ENCODE data around the gene PPIP5K2. TPM values are rescaled to one million over a fixed set of nuclear protein-coding genes. Genes with fewer than 3 reads are reported as not detected.

PPIP5K2 gene
- total RNA-seq, 6 donors from 2014 or later, result 10.9 to 48.5 (median 34.7) TPM

- DNase-seq (no peak), ATAC-seq (ENCODE audit: low FRiP score in 2 of 2) (no peak)
- Histone ChIP-seq H3K9me3 (no peaks in the 10 kb centered on the region), H3K36me3 (peaks cover 0 to 6% (median 0%) of the 10 kb centered on the region in 4 donors), H3K27ac (no peak overlapping the region), H3K4me1 (peaks cover 0 to 5% (median 0%) of the 10 kb centered on the region in 4 donors), H3K27me3 (no peaks in the 10 kb centered on the region), H3K4me3 (no peak overlapping the region)
- WGBS, 2 donors, result 94 to 95% methylated on average over 2 of the region's 2 CpGs
- TF ChIP-seq CTCF (IDR thresholded peaks at IDR 0.05) (no peak), POLR2AphosphoS5 (IDR thresholded peaks at IDR 0.05) (no peak), POLR2A (IDR thresholded peaks at IDR 0.05) (no peak), EP300 (IDR thresholded peaks at IDR 0.05) (no peak)
Measured at GRCh38 chr5:103127292-103127817, 7.3 kb downstream of the PPIP5K2 start.

GRCh38 chr5:103128202-103128601, 8.1 kb downstream of the PPIP5K2 start:
- peaks cover 0 to 6% (median 0%) of the 10 kb centered on the region in 4 donors for H3K36me3 ChIP-seq

DNA sequence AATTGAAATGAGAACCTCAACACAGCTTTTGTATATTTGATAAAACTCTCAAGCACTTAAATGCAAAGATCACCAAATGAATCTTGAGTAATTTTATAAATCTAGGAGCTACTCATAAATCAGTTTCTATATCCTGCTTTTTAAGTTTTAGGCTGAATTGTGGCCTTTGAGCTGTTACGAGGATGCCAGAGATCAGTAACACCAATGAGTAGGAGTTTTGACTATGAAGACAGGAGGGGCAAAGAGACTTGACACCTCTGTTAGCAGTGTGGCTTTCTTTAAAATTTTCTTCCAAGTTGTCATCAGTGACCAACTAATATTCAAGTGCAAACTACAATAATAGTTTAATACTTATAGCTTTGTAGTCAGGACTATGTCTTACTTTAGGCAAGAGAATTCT, 12.6 kb downstream of the PPIP5K2 start:
- H3K27me3 ChIP-seq, result no peaks in the 10 kb centered on the region
- no peak for ATAC-seq (ENCODE audit: low FRiP score in 2 of 2)
- no peaks in the 10 kb centered on the region for H3K4me1 ChIP-seq
- WGBS, 2 donors, result 90 to 95% methylated on average over 1 of the region's 1 CpG
- no peak overlapping the region for H3K27ac ChIP-seq
- TF ChIP-seq POLR2A (IDR thresholded peaks at IDR 0.05) (no peak), POLR2AphosphoS5 (IDR thresholded peaks at IDR 0.05) (no peak), CTCF (IDR thresholded peaks at IDR 0.05) (no peak)
- peaks cover 0 to 16% (median 0%) of the 10 kb centered on the region in 4 donors for H3K36me3 ChIP-seq
- H3K9me3 ChIP-seq, result no peaks in the 10 kb centered on the region
- no peak overlapping the region for H3K4me3 ChIP-seq
- no peak for DNase-seq

More at GRCh38 chr5:103128202-103128601, 8.1 kb downstream of the PPIP5K2 start:
- no peak for ATAC-seq (ENCODE audit: low FRiP score in 2 of 2)
- DNase-seq, result no peak
- TF ChIP-seq CTCF (IDR thresholded peaks at IDR 0.05), result no peak
- TF ChIP-seq POLR2AphosphoS5 (IDR thresholded peaks at IDR 0.05), result no peak
- TF ChIP-seq POLR2A (IDR thresholded peaks at IDR 0.05), result no peak
- no peak for TF ChIP-seq EP300 (IDR thresholded peaks at IDR 0.05)
- Histone ChIP-seq H3K4me1 (no peaks in the 10 kb centered on the region), H3K27ac (no peak overlapping the region), H3K27me3 (no peaks in the 10 kb centered on the region), H3K4me3 (no peak overlapping the region), H3K9me3 (no peaks in the 10 kb centered on the region)

GRCh38 chr5:103133231-103133630, 13.1 kb downstream of the PPIP5K2 start:
- Histone ChIP-seq H3K4me1 (no peaks in the 10 kb centered on the region), H3K27ac (no peak overlapping the region), H3K4me3 (no peak overlapping the region), H3K36me3 (peaks cover 0 to 21% (median 0%) of the 10 kb centered on the region in 4 donors), H3K27me3 (no peaks in the 10 kb centered on the region), H3K9me3 (no peaks in the 10 kb centered on the region)
- DNase-seq (no peak), ATAC-seq (ENCODE audit: low FRiP score in 2 of 2) (no peak)
- WGBS, 2 donors, result 48 to 58% methylated on average over 2 of the region's 2 CpGs
- TF ChIP-seq POLR2AphosphoS5 (IDR thresholded peaks at IDR 0.05), result no peak
- no peak for TF ChIP-seq EP300 (IDR thresholded peaks at IDR 0.05)
- TF ChIP-seq CTCF (IDR thresholded peaks at IDR 0.05), result no peak
- no peak for TF ChIP-seq POLR2A (IDR thresholded peaks at IDR 0.05)

DNA sequence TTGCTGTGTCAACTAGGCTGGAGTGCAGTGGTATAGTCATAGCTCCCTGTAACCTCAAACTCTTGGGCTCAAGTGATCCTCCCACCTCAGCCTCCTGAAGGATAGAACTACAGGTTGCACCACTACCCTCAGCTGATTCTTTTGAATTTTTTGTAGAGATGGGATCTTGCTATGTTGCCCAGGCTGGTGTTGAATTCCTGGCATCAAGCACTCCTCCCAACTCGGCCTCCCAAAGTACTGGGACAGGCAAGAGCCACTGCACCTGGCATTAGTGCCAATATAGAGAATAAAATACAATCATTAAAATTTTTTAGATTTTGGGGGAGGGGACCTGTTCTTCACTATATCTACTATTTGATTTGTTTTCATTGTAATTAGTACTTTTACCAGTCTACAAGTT, 15.4 kb downstream of the PPIP5K2 start:
- ATAC-seq (ENCODE audit: low FRiP score in 2 of 2) (no peak), DNase-seq (no peak)
- Histone ChIP-seq H3K27me3 (no peaks in the 10 kb centered on the region), H3K27ac (no peak overlapping the region), H3K9me3 (no peaks in the 10 kb centered on the region), H3K4me3 (no peak overlapping the region), H3K4me1 (no peaks in the 10 kb centered on the region), H3K36me3 (peaks cover 0 to 33% (median 0%) of the 10 kb centered on the region in 4 donors)
- WGBS, 2 donors, result 100% methylated on average over 1 of the region's 1 CpG
- TF ChIP-seq POLR2AphosphoS5 (IDR thresholded peaks at IDR 0.05) (no peak), CTCF (IDR thresholded peaks at IDR 0.05) (no peak), POLR2A (IDR thresholded peaks at IDR 0.05) (no peak), EP300 (IDR thresholded peaks at IDR 0.05) (no peak)

Measured in upper lobe of left lung (tissue), 6 donors.